Upper lobe of left lung (tissue), 4 donors: ENCODE measurements around the gene SERPINF2.

Experiments used
- EP300 ChIP-seq, 4 donors: sonication (generic); formaldehyde crosslinking; IDR thresholded peaks; one replicate each; pipeline ENCODE4 v1.5.1; 2017; ENCODE audit warnings: antibody characterized with exemption in 4 of 4, control low read depth in 2 of 4
- POLR2A ChIP-seq, 4 donors: fragments of 450-650 bp; IDR thresholded peaks; one replicate each; pipeline ENCODE4 v1.5.1; 2016 to 2017; ENCODE audit warnings: antibody characterized with exemption in 4 of 4, mild to moderate bottlenecking in 2 of 4
- TF ChIP-seq, protein P1 (sequence below), 6 experiments: fragments of 450-650 bp in 4 of 6; fragments of 200-600 bp in 2 of 6; sonication (generic) in 2 of 6; IDR thresholded peaks; one replicate each; pipeline ENCODE4 v1.5.1; 2016 to 2019; ENCODE audit warnings: antibody characterized with exemption in 6 of 6

DNA sequence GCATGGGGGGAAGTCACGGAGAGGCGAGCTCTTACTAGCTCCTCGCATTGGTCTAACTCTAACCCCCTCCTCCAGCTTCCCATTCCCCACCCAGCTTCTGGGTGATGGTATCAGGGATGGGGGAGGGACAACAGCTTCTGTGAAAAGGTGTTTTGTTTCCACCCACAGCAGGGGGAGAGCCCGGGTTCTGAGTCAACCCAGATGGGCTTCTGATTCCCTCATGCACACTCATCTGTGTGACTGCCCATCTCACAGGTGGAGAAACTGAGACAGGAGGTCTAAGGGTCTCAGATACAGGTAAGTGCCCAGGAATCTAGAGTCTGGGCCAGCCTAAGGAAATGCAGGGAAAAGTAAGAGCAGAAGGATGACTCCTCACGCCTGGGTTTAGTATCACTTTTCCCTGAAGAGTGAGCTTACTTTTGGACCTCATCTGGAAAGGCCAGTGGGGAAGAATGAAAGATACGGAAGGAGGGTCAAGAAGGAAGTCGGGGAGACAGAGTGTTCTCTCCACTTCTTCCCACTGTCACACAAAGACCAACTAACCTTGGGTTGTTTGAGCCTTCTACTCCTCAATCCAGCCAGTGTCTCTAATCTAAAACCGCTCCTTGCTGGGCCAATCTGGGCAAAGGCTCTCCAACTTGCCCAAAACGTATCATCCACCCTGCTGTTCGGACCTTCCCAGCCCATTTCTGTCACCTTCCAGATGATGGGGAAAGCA, 29.4 kb upstream of the SERPINF2 start:
- TF ChIP-seq, protein P1, sequence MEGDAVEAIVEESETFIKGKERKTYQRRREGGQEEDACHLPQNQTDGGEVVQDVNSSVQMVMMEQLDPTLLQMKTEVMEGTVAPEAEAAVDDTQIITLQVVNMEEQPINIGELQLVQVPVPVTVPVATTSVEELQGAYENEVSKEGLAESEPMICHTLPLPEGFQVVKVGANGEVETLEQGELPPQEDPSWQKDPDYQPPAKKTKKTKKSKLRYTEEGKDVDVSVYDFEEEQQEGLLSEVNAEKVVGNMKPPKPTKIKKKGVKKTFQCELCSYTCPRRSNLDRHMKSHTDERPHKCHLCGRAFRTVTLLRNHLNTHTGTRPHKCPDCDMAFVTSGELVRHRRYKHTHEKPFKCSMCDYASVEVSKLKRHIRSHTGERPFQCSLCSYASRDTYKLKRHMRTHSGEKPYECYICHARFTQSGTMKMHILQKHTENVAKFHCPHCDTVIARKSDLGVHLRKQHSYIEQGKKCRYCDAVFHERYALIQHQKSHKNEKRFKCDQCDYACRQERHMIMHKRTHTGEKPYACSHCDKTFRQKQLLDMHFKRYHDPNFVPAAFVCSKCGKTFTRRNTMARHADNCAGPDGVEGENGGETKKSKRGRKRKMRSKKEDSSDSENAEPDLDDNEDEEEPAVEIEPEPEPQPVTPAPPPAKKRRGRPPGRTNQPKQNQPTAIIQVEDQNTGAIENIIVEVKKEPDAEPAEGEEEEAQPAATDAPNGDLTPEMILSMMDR (IDR thresholded peaks at IDR 0.05) = no peak
- TF ChIP-seq POLR2A (IDR thresholded peaks at IDR 0.05) (no peak), EP300 (IDR thresholded peaks at IDR 0.05) (no peak)
